Lower leg skin (tissue), 3 donors: ENCODE data around the gene ACOT4.
"Not testable (repeated sequence)": the region's sequence is repeated elsewhere in the genome, so short reads cannot be mapped to it uniquely, and the experiment has no call there.

Source experiments
- CTCF ChIP-seq, 3 donors: fragments of 450-650 bp; IDR thresholded peaks; one replicate each; pipeline ENCODE4 v1.5.1; 2016; ENCODE audit warnings: antibody characterized with exemption in 3 of 3, mild to moderate bottlenecking in 3 of 3, moderate library complexity in 2 of 3
- POLR2A ChIP-seq, 2 donors: fragments of 450-650 bp; IDR thresholded peaks; one replicate each; pipeline ENCODE4 v1.6.1; 2016 to 2017; ENCODE audit warnings: antibody characterized with exemption in 2 of 2, mild to moderate bottlenecking in 1 of 2, moderate library complexity in 1 of 2

GRCh38 chr14:73570913-73571312, 20.8 kb upstream of the ACOT4 start:
- TF ChIP-seq CTCF (IDR thresholded peaks at IDR 0.05), result peak in 1 of 3 donors; percentile 15
- not testable (repeated sequence) for TF ChIP-seq POLR2A (IDR thresholded peaks at IDR 0.05)
